ENCODE data around the gene RAD51D. TPM values are rescaled to one million over a fixed set of nuclear protein-coding genes. Genes with fewer than 3 reads are reported as not detected.

RAD51D gene
- total RNA-seq, 1 donor from 2014 or later = 12.4 TPM

DNA sequence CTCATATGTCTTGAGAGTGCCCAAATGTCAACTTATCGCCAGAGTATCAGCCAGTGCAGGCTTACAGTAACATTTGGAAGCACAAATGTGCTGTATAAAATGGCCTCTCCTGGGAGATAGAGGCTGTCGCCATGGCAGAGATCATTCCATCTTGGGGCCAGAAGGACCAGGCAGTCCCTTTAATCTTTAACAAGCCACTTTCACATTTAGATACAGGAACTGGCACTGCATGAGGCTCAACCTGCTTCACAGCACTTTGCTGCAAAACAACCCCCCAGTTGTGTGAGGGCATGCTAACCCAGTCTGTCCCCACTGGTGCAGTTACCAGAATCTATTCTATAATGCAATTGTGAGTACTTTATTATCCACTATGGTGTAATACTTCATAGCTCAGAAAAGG is 51.4 kb downstream of the RAD51D start:
- H3K4me2 ChIP-seq (ENCODE audit: low read length) = no peak overlapping the region
- no peaks in the 10 kb centered on the region for H3K27me3 ChIP-seq (ENCODE audit: insufficient read depth, low read length)
- no peak overlapping the region for H3K9ac ChIP-seq (ENCODE audit: low read length)
- H3K79me2 ChIP-seq (ENCODE audit: insufficient read depth, low read length) = peaks cover 54% of the 10 kb centered on the region
- no peak overlapping the region for H3K27ac Mint-ChIP-seq (ENCODE audit: unreplicated experiment)
- no peak overlapping the region for H2AFZ ChIP-seq (ENCODE audit: low read depth, low read length)
- no peaks in the 10 kb centered on the region for H3K36me3 ChIP-seq (ENCODE audit: insufficient read depth, low read length)
- peaks cover 27% of the 10 kb centered on the region for H3K4me1 Mint-ChIP-seq (ENCODE audit: low read depth, unreplicated experiment)
- no peak overlapping the region for H3K27ac ChIP-seq (ENCODE audit: low read depth, low read length)
- TF ChIP-seq EZH2 (IDR thresholded peaks at IDR 0.05; ENCODE audit: insufficient read depth, low read length) (no peak), CTCF (IDR thresholded peaks at IDR 0.05; ENCODE audit: insufficient read depth, low read depth, low read length) (no peak)
- no peaks in the 10 kb centered on the region for H3K27me3 Mint-ChIP-seq (ENCODE audit: low read depth, unreplicated experiment)
- H3K4me1 ChIP-seq (ENCODE audit: insufficient read depth, low read length) = peaks cover 12% of the 10 kb centered on the region
- H4K20me1 ChIP-seq (ENCODE audit: insufficient read depth, low read length) = peaks cover 7% of the 10 kb centered on the region
- H3K9me3 ChIP-seq (ENCODE audit: insufficient read depth, low read depth, low read length) = no peaks in the 10 kb centered on the region
- H3K4me3 Mint-ChIP-seq (ENCODE audit: unreplicated experiment) = no peak overlapping the region
- DNase-seq (ENCODE audit: low read depth) = no peak
- H3K9me3 Mint-ChIP-seq (ENCODE audit: unreplicated experiment) = no peaks in the 10 kb centered on the region
- H3K36me3 Mint-ChIP-seq (ENCODE audit: low read depth, unreplicated experiment) = peaks cover 2% of the 10 kb centered on the region
- no peak for FAIRE-seq
- H3K4me3 ChIP-seq (ENCODE audit: insufficient read depth, low read depth, low read length) = no peak overlapping the region

GRCh38 chr17:35065880-35066279 is 53.8 kb downstream of the RAD51D start:
- no peak overlapping the region for H3K9ac ChIP-seq (ENCODE audit: low read length)
- H2AFZ ChIP-seq (ENCODE audit: low read depth, low read length) = no peak overlapping the region
- Mint-ChIP-seq H3K36me3 (ENCODE audit: low read depth, unreplicated experiment) (peaks cover 2% of the 10 kb centered on the region), H3K9me3 (ENCODE audit: unreplicated experiment) (no peaks in the 10 kb centered on the region), H3K4me3 (ENCODE audit: unreplicated experiment) (no peak overlapping the region), H3K27ac (ENCODE audit: unreplicated experiment) (no peak overlapping the region), H3K4me1 (ENCODE audit: low read depth, unreplicated experiment) (peaks cover 29% of the 10 kb centered on the region), H3K27me3 (ENCODE audit: low read depth, unreplicated experiment) (no peaks in the 10 kb centered on the region)
- no peak overlapping the region for H3K4me3 ChIP-seq (ENCODE audit: insufficient read depth, low read depth, low read length)
- H3K36me3 ChIP-seq (ENCODE audit: insufficient read depth, low read length) = no peaks in the 10 kb centered on the region
- DNase-seq (ENCODE audit: low read depth) (no peak), FAIRE-seq (no peak)
- no peaks in the 10 kb centered on the region for H3K9me3 ChIP-seq (ENCODE audit: insufficient read depth, low read depth, low read length)
- H3K4me2 ChIP-seq (ENCODE audit: low read length) = no peak overlapping the region
- no peaks in the 10 kb centered on the region for H3K27me3 ChIP-seq (ENCODE audit: insufficient read depth, low read length)
- peaks cover 46% of the 10 kb centered on the region for H3K79me2 ChIP-seq (ENCODE audit: insufficient read depth, low read length)
- no peaks in the 10 kb centered on the region for H4K20me1 ChIP-seq (ENCODE audit: insufficient read depth, low read length)
- no peak for TF ChIP-seq CTCF (IDR thresholded peaks at IDR 0.05; ENCODE audit: insufficient read depth, low read depth, low read length)
- TF ChIP-seq EZH2 (IDR thresholded peaks at IDR 0.05; ENCODE audit: insufficient read depth, low read length) = no peak
- no peak overlapping the region for H3K27ac ChIP-seq (ENCODE audit: low read depth, low read length)
- peaks cover 12% of the 10 kb centered on the region for H3K4me1 ChIP-seq (ENCODE audit: insufficient read depth, low read length)

DNA sequence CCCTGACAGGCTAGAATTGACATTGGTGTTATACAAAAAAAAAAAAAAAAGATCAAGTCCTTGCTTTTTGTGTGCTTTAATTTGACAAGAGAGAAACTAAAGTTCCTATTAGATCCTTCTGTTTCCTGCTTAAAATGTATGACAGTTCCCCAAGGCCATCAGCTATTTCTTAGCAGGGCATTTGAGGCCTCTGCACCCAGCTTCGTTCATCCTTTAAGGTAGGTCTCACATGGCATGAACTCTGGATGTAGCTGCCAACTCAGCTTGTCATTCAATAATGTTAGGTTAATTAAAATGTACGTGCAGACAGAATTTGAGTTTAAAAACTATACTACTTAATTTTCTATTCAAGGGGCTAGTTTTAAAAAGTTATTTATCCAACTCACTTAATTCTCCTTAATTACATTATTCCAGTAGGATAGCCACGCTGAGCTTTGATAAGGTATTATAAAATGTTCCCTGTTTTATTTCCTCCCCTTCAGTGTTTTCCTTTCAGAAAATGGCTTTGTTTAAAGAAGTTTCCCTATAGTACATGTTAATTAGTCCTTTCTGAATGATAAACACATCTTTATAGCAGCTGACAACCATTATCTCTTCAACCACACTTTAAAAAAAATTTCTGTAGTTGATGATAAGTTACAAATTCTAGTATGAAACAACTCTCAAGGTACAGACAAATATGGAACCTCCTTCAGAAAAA is 55.0 kb downstream of the RAD51D start:
- peak overlapping the region; percentile 78 for H3K9ac ChIP-seq (ENCODE audit: low read length)
- Mint-ChIP-seq H3K27ac (ENCODE audit: unreplicated experiment) (peak overlapping the region; percentile 96), H3K9me3 (ENCODE audit: unreplicated experiment) (no peaks in the 10 kb centered on the region), H3K4me1 (ENCODE audit: low read depth, unreplicated experiment) (peaks cover 28% of the 10 kb centered on the region), H3K27me3 (ENCODE audit: low read depth, unreplicated experiment) (no peaks in the 10 kb centered on the region), H3K36me3 (ENCODE audit: low read depth, unreplicated experiment) (peaks cover 3% of the 10 kb centered on the region), H3K4me3 (ENCODE audit: unreplicated experiment) (no peak overlapping the region)
- H4K20me1 ChIP-seq (ENCODE audit: insufficient read depth, low read length) = no peaks in the 10 kb centered on the region
- H3K4me3 ChIP-seq (ENCODE audit: insufficient read depth, low read depth, low read length) = no peak overlapping the region
- DNase-seq (ENCODE audit: low read depth) = no peak
- no peak for FAIRE-seq
- peak overlapping the region; percentile 92 for H3K27ac ChIP-seq (ENCODE audit: low read depth, low read length)
- no peak overlapping the region for H2AFZ ChIP-seq (ENCODE audit: low read depth, low read length)
- H3K4me2 ChIP-seq (ENCODE audit: low read length) = peak overlapping the region; percentile 75
- no peaks in the 10 kb centered on the region for H3K27me3 ChIP-seq (ENCODE audit: insufficient read depth, low read length)
- peaks cover 12% of the 10 kb centered on the region for H3K4me1 ChIP-seq (ENCODE audit: insufficient read depth, low read length)
- TF ChIP-seq EZH2 (IDR thresholded peaks at IDR 0.05; ENCODE audit: insufficient read depth, low read length) (no peak), CTCF (IDR thresholded peaks at IDR 0.05; ENCODE audit: insufficient read depth, low read depth, low read length) (no peak)
- H3K36me3 ChIP-seq (ENCODE audit: insufficient read depth, low read length) = no peaks in the 10 kb centered on the region
- H3K9me3 ChIP-seq (ENCODE audit: insufficient read depth, low read depth, low read length) = no peaks in the 10 kb centered on the region
- peaks cover 50% of the 10 kb centered on the region for H3K79me2 ChIP-seq (ENCODE audit: insufficient read depth, low read length)

Data from astrocyte (in vitro differentiated cells and primary cell).